Right kidney (tissue), 9 donors: ENCODE measurements around the gene FAM118A.
"Not testable (repeated sequence)": the region's sequence is repeated elsewhere in the genome, so short reads cannot be mapped to it uniquely, and the experiment has no call there.

Experiments used
- DNase-seq: peaks from one replicate; pipeline ENCODE4 v3.0.0-alpha.2; 2016
- long read RNA-seq, 8 donors: transcript quantifications; one replicate each; lab custom pipeline, GENCODE V29; 2026

FAM118A gene
- long read RNA-seq, donor 1, partial matches to known transcripts = 0 of 4 reads
- long read RNA-seq, donor 1, other reads (novel, unspliced or antisense) = 0 of 4 reads
- long read RNA-seq, donor 2, partial matches to known transcripts = 0 of 3 reads
- long read RNA-seq, donor 2, other reads (novel, unspliced or antisense) = 0 of 3 reads
- long read RNA-seq, donor 3 = 0 reads
- long read RNA-seq, donor 4, partial matches to known transcripts = 7 of 9 reads
- long read RNA-seq, donor 4, other reads (novel, unspliced or antisense) = 0 of 9 reads
- long read RNA-seq, donor 5, partial matches to known transcripts = 0 of 1 reads
- long read RNA-seq, donor 5, other reads (novel, unspliced or antisense) = 0 of 1 reads
- long read RNA-seq, donor 6, partial matches to known transcripts = 0 of 5 reads
- long read RNA-seq, donor 6, other reads (novel, unspliced or antisense) = 0 of 5 reads
- long read RNA-seq, donor 7, transcript FAM118A-211 (4 exons, 756 nt) = major isoform, 6 of 10 reads
- long read RNA-seq, donor 7, partial matches to known transcripts = 0 of 10 reads
- long read RNA-seq, donor 7, other reads (novel, unspliced or antisense) = 0 of 10 reads
- long read RNA-seq, donor 8, partial matches to known transcripts = 0 of 4 reads
- long read RNA-seq, donor 8, other reads (novel, unspliced or antisense) = 0 of 4 reads

- DNase-seq = peak; percentile 97
Measured at GRCh38 chr22:45309422-45310227, at the start of gene FAM118A. FAM118A (plus strand) TSS chr22:45309934; CDS start chr22:45322380, 12,446 bp downstream.

- not testable (repeated sequence) for DNase-seq
Measured at GRCh38 chr22:45260395-45260759, 49.4 kb upstream of the FAM118A start.

- DNase-seq = no peak
Measured at GRCh38 chr22:45261407-45262088, 48.2 kb upstream of the FAM118A start.

- DNase-seq = no peak
Measured at GRCh38 chr22:45262195-45262930, 47.4 kb upstream of the FAM118A start.

GRCh38 chr22:45262931-45263462 lies 46.7 kb upstream of the FAM118A start:
- no peak for DNase-seq

GRCh38 chr22:45263463-45264269 lies 46.1 kb upstream of the FAM118A start:
- DNase-seq = no peak

GRCh38 chr22:45265535-45265934 lies 44.2 kb upstream of the FAM118A start:
- no peak for DNase-seq

GRCh38 chr22:45268167-45268957 lies 41.4 kb upstream of the FAM118A start:
- DNase-seq = no peak

- DNase-seq = peak; percentile 90
Measured at GRCh38 chr22:45268958-45269844, 40.5 kb upstream of the FAM118A start.

- DNase-seq = no peak
Measured at GRCh38 chr22:45270095-45271020, 39.4 kb upstream of the FAM118A start.

- DNase-seq = no peak
Measured at GRCh38 chr22:45271667-45272201, 38.0 kb upstream of the FAM118A start.

- no peak for DNase-seq
Measured at GRCh38 chr22:45272498-45272897, 37.2 kb upstream of the FAM118A start.

GRCh38 chr22:45273452-45274075 lies 36.2 kb upstream of the FAM118A start:
- DNase-seq = no peak

- no peak for DNase-seq
Measured at GRCh38 chr22:45276507-45277105, 33.1 kb upstream of the FAM118A start.

GRCh38 chr22:45277720-45278119 lies 32.0 kb upstream of the FAM118A start:
- not testable (repeated sequence) for DNase-seq

GRCh38 chr22:45278125-45278524 lies 31.6 kb upstream of the FAM118A start:
- no peak for DNase-seq
